Activated CD4-positive, alpha-beta T cell treated with anti-CD3 and anti-CD28 coated beads for 4 hours (primary cell): ENCODE data around the gene B4GALT1.
"Not testable (repeated sequence)": the region's sequence is repeated elsewhere in the genome, so short reads cannot be mapped to it uniquely, and the experiment has no call there.

Experiments
- DNase-seq, 2 donors: peaks; one replicate each; pipeline ENCODE4 v3.0.0-alpha.2; 2020

B4GALT1 gene

GRCh38 chr9:33184963-33185362 lies 17.8 kb upstream of the B4GALT1 start:
- DNase-seq, result no peak

- DNase-seq, result no peak
Measured at GRCh38 chr9:33182519-33182918, 15.4 kb upstream of the B4GALT1 start.

GRCh38 chr9:33180526-33181184 lies 13.5 kb upstream of the B4GALT1 start:
- no peak for DNase-seq

- DNase-seq, result no peak
Measured at GRCh38 chr9:33178972-33179697, 12.0 kb upstream of the B4GALT1 start.

- no peak for DNase-seq
Measured at GRCh38 chr9:33177639-33178038, 10.5 kb upstream of the B4GALT1 start.

- DNase-seq, result no peak
Measured at GRCh38 chr9:33177086-33177485, 9.9 kb upstream of the B4GALT1 start.

GRCh38 chr9:33175649-33176325 lies 8.7 kb upstream of the B4GALT1 start:
- DNase-seq, result no peak

GRCh38 chr9:33172256-33173238 lies 5.4 kb upstream of the B4GALT1 start:
- DNase-seq, result no peak

- peak; percentile 24 to 44 for DNase-seq
Measured at GRCh38 chr9:33170464-33171415, 3.6 kb upstream of the B4GALT1 start.

GRCh38 chr9:33168941-33169544 lies 1.9 kb upstream of the B4GALT1 start:
- no peak for DNase-seq

- peak in 1 of 2 donors; percentile 16 for DNase-seq
Measured at GRCh38 chr9:33167972-33168461, 881 bp upstream of the B4GALT1 start.

GRCh38 chr9:33166231-33167083 lies 679 bp downstream of the B4GALT1 start:
- DNase-seq, result peak in 1 of 2 donors; percentile 16

- peak; percentile 14 to 25 for DNase-seq
Measured at GRCh38 chr9:33165263-33166151, 1.6 kb downstream of the B4GALT1 start.

- not testable (repeated sequence) for DNase-seq
Measured at GRCh38 chr9:33164921-33165262, 2.2 kb downstream of the B4GALT1 start.

- DNase-seq, result no peak
Measured at GRCh38 chr9:33164138-33164809, 2.9 kb downstream of the B4GALT1 start.

- DNase-seq, result no peak
Measured at GRCh38 chr9:33163433-33164137, 3.6 kb downstream of the B4GALT1 start.

- DNase-seq, result no peak
Measured at GRCh38 chr9:33162721-33163311, 4.3 kb downstream of the B4GALT1 start.
